Measurements from ENCODE around the gene CTSW.

DNA sequence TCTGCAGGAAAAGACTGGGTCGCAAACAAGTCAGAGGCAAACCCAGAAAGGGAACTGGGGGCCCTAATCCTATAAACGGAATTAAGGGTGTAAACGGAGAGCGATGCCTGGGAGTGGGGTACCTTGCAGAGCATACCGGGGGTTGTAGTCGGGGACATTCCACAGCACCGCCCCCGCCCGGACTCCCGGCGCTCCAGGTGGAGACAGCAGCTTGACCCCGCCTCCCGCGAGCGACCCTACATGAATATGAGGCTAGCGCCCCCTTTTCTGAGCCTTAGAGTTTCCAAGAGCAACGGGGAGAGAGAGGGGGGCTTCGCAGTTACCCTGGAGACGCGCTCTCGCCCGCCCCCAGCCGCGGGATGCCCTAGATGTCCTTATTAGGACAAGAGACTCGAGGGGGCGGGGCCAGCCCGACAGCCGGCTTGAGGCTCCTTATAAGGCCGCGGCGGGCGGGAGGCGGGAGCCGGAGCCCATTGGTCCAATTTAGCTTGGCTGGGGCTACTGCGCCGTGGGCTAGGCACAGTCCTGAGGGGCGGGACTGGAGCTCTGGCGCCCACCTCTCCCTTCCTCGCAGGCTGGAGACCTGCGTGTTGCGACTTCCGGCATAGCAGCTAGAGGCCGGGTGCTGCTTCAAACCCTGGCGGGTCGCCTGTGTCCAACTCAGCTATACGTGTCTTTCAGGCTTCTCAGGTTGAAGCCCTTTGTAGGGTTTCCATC, 20.4 kb upstream of the CTSW start:
- TF ChIP-seq, protein P1, sequence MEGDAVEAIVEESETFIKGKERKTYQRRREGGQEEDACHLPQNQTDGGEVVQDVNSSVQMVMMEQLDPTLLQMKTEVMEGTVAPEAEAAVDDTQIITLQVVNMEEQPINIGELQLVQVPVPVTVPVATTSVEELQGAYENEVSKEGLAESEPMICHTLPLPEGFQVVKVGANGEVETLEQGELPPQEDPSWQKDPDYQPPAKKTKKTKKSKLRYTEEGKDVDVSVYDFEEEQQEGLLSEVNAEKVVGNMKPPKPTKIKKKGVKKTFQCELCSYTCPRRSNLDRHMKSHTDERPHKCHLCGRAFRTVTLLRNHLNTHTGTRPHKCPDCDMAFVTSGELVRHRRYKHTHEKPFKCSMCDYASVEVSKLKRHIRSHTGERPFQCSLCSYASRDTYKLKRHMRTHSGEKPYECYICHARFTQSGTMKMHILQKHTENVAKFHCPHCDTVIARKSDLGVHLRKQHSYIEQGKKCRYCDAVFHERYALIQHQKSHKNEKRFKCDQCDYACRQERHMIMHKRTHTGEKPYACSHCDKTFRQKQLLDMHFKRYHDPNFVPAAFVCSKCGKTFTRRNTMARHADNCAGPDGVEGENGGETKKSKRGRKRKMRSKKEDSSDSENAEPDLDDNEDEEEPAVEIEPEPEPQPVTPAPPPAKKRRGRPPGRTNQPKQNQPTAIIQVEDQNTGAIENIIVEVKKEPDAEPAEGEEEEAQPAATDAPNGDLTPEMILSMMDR (IDR thresholded peaks at IDR 0.05; ENCODE audit: low read length) = no peak
- TF ChIP-seq EZH2 (IDR thresholded peaks at IDR 0.05; ENCODE audit: borderline replicate concordance, low read length) = no peak

Measured in OCI-LY1 (cell line).